GM12801 (cell line): Measurements from ENCODE around the gene MSRB2.

Source experiments
- CTCF ChIP-seq: IDR thresholded peaks from one replicate; pipeline ENCODE4 v1.5.1; 2011; ENCODE audit warnings: control low read depth; ENCODE audit not compliant: insufficient read length; ENCODE audit errors: extremely low read depth

Gene MSRB2

GRCh38 chr10:23065181-23065948 lies 30.0 kb upstream of the MSRB2 start:
- TF ChIP-seq CTCF, result no peak

GRCh38 chr10:23067337-23067736 lies 28.0 kb upstream of the MSRB2 start:
- TF ChIP-seq CTCF, result no peak

GRCh38 chr10:23067939-23068775 lies 27.2 kb upstream of the MSRB2 start:
- TF ChIP-seq CTCF, result no peak

GRCh38 chr10:23069019-23069815 lies 26.2 kb upstream of the MSRB2 start:
- TF ChIP-seq CTCF, result no peak

GRCh38 chr10:23070913-23071218 lies 24.5 kb upstream of the MSRB2 start:
- no peak for TF ChIP-seq CTCF

GRCh38 chr10:23073527-23073926 lies 21.9 kb upstream of the MSRB2 start:
- TF ChIP-seq CTCF, result no peak

- TF ChIP-seq CTCF, result no peak
Observed at GRCh38 chr10:23075672-23076071, 19.7 kb upstream of the MSRB2 start.
